ENCODE measurements around the gene RPS19BP1.
"Not testable (repeated sequence)": the region's sequence is repeated elsewhere in the genome, so short reads cannot be mapped to it uniquely, and the experiment has no call there.

The RPS19BP1 gene

DNA sequence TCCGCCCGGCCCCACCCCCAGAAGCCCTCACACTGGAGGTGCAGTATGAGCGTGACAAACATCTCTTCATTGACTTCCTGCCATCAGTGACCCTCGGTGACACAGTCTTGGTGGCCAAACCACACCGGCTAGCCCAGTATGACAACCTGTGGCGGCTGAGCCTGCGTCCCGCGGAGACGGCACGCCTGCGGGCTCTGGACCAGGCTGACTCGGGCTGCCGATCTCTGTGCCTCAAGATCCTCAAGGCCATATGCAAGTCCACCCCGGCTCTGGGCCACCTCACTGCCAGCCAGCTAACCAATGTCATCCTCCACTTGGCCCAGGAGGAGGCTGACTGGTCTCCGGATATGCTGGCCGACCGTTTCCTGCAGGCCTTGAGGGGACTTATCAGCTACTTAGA, 18.8 kb downstream of the RPS19BP1 start:
- DNase-seq (ENCODE audit: low spot score) = no peak

DNA sequence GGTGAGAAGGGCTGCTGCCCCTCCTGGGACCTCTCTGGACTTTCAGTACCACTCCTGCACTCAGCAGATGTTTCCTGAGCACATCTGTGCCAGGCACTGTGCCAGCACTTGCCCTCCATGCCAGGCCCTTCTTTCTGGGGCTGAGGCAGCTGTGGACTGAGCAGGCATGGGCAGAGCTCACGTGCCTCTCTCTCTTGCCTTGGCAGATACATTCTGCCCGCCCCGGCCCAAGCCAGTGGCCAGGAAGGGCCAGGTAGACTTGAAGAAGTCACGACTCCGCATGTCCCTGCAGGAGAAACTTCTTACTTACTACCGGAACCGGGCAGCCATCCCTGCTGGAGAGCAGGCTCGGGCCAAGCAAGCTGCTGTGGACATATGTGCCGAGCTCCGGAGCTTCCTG, 20.5 kb downstream of the RPS19BP1 start:
- DNase-seq (ENCODE audit: low spot score) = no peak

DNA sequence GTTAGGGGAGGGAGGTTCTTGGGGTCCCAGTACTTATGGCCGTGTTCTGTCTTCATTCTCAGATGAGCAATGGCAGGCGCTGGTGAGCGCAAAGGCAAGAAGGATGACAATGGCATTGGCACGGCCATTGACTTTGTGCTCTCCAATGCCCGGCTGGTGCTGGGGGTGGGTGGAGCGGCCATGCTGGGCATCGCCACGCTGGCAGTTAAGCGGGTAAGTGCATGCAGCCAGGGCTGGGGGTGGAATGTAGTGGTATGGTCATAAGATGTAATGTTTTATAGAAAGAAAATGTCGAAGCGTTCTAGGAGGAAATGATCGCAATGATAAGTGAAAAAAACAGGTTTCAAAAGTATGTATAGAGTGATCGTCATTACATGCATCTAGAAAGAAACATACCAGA, 21.3 kb downstream of the RPS19BP1 start:
- no peak for DNase-seq (ENCODE audit: low spot score)

DNA sequence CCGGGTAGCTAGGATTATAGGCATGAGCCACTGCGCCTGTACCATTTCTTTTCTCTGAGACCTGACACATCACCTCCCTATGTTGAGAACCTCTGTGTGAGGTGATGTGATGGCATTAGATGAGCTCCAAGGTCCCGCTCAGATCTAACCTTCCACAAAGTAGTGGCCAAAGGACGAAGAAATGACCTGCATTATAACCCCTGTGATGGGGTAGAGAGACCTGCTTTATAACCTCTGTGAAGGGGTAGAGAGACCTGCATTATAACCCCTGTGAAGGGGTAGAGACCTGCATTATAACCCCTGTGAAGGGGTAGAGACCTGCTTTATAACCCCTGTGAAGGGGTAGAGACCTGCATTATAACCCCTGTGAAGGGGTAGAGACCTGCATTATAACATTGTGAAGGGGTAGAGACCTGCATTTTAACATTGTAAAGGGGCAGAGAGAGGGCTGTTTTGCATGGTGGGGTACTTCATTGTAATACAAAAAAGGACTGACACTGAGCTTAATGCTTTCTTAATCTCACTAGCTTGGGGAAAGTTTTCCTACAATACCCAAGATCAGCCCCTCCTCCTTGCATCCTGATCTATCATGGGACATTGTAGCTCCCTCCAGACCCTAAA, 21.9 kb downstream of the RPS19BP1 start:
- DNase-seq (ENCODE audit: low spot score) = no peak

DNA sequence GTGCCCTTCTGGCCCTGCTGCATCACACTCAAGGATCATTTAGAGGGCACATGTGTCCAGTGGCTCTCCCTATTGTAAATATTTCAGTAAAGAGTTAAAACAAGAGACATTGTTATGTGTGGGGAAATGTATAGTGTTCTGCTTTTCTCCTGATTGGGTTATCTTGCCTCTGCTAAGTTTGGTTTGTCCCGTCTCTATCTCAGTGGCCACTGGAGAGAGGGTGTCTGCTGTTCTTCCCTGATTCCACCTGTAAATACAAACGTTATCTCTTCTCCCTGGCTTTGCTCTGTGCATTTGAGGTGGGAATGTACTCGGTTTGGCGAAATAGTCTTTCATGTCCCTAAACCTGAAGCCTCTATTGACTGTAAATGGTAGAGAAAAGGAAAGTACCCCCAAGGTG, 24.2 kb downstream of the RPS19BP1 start:
- no peak for DNase-seq (ENCODE audit: low spot score)

DNA sequence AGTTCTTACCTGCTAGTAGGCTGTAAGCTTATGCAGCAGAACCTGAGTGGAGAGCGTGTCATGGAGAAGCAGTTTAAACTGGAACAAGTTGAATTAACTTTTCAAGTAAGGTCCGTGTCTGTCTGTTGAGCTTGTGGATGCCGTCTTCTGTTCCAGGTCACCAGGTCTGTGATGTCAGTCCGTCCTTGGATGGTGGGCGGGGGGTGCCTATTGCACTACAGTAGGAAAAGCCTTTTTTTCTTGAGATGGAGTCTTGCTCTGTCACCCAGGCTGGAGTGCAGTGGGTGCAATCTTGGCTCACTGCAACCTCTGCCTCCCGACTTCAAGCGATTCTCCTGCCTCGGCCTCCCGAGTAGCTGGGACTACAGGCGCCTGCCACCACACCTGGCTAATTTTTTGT, 25.5 kb downstream of the RPS19BP1 start:
- DNase-seq (ENCODE audit: low spot score) = not testable (repeated sequence)

DNA sequence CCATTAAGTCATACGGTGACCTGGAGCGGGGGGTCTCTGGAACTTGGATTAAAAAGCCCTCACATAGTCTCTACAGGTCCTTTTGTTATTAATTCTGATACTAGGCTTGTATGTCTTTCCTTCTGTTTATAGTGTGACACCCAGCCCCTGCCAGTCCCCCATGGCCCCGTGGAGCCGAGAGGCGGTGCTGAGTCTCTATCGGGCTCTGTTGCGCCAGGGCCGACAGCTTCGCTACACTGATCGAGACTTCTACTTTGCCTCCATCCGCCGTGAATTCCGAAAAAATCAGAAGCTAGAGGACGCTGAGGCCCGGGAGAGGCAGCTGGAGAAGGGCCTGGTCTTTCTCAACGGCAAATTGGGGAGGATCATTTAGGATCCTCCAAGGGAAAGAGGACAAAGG, 28.5 kb downstream of the RPS19BP1 start:
- no peak for DNase-seq (ENCODE audit: low spot score)

DNA sequence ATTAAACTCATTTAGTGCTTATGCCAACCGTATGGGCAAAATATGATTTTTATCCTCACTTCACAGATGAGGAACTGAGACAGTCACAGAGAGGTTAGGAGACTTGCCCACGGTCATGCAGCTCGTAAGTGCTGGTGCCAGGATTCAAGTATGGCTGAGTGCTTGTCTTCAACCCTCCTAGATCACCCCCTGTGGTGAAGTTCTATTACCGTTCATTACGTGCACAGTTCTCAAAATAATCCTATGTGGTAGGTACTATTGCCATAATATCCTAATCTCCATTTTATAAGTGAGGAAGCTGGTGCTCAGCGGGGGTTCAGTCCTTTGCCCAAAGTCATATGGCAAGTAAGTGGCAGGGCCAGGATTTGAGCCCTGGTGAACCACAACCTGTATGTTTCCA, 28.9 kb downstream of the RPS19BP1 start:
- DNase-seq (ENCODE audit: low spot score) = peak; percentile 59

DNA sequence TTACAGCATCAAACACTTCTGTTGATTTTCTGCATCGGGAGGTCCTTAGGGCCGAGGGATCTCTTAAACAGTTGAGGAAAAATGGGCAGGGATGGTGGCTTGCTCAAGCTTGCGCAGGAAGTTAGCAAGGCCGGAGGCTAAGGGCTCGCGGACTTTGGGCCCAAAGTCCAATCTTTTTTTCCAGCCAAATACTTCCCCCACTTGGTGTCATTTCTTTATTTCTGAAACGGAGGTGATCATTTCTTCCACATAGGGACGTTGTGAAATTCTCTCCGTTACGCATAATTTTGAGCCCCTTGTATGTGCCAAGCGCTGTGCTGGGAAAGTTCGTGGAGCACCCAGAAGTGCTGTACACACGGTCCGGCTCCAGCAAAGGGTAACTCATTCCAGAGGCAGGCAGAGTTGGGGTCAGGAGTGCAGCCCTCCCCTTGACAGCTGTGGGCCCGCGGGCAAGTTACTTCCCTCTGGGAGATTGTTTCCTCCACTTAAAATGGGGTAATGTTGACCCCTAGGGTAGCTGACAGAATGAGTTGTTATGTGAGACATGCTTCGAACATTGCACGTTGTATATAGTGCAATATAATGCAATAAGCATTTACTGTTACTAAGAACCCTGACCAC, 29.6 kb downstream of the RPS19BP1 start:
- DNase-seq (ENCODE audit: low spot score) = peak; percentile 34

DNA sequence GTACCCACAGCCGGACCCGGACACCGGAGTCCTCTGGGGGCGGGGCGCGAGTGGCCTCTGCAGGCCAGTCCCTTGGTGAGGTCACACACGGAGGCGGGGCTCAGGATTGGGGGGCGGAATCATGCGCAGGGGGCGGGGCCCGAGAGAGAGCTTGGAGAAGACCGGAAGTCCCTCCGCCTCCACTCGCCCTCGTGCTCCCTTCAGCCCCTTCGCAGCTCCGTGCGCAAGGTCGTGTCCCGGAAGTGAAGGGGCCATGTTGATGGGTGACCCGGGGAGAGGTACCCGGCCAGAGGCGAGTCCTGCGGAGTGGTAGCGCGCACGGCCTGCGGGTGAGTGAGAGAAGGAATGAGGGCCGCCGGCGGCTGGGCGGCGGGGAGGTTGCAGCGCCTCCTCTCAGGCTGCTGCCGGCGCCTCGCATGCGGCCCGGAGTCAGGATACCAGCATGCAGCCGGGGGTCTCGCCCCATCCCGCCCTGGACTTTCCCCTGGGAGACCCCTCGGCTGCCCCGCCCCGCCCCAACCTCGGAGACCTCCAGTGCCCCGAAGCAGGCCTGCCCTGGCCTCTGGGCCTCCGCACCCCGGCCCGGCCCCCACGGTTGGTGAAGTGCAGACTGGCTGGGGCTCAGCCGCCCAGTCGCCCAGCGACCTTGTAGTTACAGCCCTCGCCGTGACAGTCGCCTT, 30.3 kb downstream of the RPS19BP1 start, which contains the start of gene MIEF1:
Gene MIEF1 (plus strand): TSS at position 182 of the 680 bp plus-strand sequence. CDS start 9,005 bp downstream, outside the sequence.
- peak; percentile 97 for DNase-seq (ENCODE audit: low spot score)

DNA sequence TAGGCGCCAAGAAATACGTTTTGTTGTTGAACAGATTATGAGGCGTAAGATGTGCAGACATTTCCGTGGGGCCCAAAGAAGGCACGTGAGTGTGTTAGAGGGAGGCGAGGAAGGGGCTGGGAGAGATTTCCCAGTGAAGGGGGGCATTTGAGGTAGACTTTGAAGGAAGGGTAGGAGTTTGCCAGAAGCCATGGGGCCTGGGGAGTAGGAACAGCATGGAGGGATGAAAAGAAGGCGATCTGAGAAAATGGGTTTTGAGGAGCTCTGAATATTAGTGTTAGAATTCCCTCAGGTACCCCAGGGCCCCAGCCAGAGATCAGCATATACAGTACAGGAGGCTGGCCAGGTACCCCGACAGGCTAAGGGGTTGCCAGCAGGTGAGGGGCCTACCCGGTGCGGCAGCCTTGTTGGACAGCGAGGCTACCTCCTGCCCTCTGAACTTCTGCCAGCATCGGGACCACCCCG, 30.9 kb downstream of the RPS19BP1 start:
- no peak for DNase-seq (ENCODE audit: low spot score)

DNA sequence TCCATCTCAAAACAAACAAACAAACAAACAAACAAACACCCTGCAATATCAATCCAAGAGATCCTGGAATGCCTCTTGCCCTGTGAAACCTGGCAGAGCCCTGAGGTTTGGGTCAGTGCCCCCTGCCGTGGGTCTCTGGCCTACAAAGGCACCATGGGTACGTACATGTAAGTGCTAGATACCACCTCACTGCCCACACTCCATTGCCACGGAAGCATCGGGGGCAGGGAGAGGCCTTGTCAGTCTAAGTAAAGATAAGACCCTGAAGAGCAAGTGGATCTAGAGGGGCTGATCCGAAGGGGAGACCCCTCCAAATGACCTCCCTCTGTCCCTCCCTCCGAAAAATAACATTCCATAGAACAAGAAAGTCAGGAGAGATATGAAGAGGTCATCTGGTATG, 32.4 kb downstream of the RPS19BP1 start:
- no peak for DNase-seq (ENCODE audit: low spot score)

DNA sequence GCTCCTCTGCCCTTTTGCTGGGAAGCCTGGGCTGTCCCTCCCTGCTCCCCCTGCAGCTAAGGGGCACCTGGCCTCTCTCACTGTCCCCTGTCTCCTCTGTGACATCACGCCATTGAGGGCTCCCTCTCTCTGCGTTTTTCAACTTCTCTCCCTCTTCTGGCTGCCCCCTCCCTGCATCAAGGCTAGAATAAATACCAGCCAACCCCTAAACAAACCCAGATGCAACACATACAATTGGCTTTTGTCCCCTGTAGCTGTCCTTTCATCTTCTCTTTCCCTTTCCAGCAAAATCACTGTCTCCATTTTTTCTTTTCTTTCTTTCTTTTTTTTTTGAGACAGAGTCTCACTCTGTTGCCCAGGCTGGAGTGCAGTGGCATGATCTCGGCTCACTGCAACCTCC, 33.7 kb downstream of the RPS19BP1 start:
- no peak for DNase-seq (ENCODE audit: low spot score)

DNA sequence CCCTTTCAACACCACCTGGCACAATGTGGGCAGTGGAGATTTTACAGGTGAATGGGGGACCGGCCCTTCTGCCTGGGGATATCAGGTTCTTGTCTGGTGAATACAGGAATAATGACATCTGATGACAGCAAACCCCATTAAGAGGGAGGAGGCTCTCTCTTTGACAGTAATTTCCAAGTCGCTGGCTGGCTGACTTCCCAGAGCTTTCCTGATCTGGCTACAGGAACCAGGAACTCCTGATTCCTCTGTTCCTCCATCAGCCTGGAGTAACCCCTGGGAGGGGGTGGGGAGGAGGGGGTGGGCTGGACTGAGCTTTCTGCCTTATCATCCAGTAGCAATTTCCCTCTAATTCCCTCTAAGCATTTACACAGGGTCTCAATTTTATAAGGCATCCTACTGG, 34.2 kb downstream of the RPS19BP1 start:
- DNase-seq (ENCODE audit: low spot score) = no peak

DNA sequence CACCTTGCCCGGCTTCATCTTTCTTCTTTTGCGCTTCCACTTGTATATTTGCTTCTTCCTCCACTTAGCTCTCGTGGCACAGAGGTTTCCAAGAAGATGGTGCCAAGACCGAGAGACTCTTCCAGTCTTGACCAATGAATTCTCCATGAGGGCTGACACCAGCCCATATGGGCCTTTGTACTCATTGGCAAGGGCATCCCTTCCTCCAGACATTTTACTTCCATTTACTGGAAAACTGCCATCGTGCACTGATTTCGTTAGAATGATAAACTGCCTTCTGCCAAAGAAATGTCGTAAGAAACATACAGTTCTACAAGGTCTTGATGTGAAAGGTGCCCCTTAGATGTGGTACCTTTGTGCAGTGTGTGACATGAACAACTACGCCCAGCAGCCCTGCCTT, 35.1 kb downstream of the RPS19BP1 start:
- DNase-seq (ENCODE audit: low spot score) = no peak

DNA sequence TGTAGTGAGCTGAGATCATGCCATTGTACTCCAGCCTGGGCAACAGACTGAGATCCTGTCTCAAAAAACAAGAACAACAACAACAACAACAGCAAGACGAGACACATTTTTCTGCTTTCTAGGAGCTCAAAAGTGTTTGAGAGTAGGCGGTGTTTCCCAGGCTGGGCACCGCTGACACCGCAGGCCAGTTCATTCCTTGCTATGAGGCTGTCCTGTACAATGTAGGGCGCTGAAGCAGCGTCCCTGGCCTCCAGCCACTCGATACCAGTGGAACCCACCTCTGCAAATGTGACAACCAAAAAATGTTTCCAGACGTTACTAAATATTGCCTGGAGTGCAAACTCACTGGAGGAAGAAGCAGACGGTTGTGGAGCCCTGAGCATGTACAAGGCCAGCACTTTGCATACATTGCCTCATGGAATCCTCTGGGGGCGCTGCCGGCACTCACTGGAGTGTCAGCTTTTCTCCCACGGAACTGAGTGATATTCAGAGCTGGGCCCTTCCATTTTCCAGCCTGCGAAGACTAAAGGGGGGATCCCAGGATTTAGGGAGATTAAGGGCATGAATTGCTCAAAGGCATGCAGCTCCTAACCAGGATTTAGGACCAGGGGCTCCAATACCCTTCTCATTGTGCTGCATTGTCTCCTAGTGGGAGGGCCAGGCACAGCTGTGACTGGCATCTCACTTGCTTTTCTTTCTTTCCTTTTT, 36.3 kb downstream of the RPS19BP1 start:
- DNase-seq (ENCODE audit: low spot score) = peak; percentile 83

DNA sequence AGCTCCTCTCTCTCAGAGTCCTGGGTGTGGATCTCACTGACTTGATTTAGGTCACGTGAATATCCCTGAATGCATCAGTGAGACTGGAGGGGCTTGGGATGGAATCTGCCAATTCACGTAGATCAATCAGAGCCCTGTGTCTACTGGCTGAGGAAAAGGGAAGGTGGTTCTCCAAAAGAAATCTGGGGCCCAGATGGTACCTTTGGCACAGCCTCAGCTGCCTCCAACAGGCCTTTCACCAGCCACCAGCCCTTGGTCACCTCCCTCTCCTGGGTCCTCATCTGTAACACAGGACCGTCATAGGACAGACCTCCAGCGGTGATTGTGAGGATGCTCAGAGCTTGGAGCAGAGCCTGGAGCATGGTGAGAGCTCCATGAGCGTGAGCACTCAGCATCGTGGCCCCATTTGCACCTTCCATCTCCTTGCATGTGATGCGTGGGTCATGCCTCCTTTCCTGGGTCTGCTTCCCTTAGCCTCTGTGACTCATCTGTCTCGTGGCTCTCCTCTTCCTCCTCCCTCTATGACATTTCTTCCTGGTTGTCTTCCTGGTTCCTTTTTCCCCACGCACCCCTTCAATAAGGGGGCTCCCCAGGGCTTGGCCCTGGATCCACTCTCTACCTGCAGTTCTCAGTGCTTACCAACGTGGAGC, 38.0 kb downstream of the RPS19BP1 start:
- no peak for DNase-seq (ENCODE audit: low spot score)

DNA sequence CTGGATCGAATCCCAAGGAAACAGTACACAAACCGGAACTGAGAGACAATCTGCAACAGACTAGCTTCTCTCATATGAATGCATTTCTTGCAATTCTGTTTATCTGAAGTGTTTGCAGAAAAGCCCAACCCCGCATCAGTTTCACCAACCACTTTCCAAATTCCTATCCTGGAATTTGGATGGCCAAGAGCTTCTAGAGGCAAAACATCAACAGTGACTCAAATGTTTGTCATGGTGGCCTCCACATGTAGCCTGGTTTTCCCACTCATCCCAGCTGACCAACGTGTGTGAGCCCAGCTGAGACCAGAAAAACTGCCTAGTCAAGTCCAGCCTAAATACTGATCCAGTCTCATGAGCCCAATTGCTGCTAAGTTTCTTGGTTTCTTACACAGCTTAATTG, 38.8 kb downstream of the RPS19BP1 start:
- DNase-seq (ENCODE audit: low spot score) = no peak

DNA sequence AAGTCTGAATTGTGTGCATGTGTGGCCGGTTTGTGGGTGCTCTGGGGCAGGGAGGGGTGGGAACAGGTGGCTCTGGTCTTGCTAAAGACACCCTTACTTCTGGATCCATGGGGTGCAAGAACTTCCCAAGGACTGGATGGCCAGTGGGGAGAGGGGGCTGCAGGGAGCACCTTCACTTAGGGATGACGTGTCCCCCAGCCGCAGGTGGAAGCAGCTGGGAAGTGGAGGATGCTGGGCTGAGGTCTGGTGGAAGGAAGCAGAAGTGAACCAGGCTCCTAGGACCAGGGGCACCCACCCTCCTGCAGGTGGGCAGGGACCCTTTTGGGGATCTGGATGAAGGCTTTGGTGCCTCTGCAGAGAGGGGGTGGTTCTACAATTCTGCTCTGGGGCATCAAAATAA, 40.4 kb downstream of the RPS19BP1 start:
- DNase-seq (ENCODE audit: low spot score) = no peak

DNA sequence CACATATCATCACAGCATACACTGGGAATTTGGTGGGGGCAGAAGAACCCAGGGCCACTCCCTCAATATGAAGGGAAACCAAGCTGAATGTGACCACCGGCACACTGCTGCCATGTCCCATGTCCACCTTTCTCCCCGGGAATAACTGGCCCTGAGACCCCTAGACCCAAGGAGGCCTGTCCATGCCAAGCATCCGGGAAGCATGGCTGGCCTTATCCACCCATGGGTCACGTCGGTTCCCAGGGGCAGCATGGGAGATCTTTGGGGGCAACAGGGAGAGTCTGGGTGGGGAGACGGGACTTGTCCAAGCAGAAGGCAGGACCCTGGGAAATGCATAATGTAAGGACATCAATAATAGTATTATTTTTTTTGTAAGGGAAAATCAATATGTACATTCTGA, 40.9 kb downstream of the RPS19BP1 start:
- no peak for DNase-seq (ENCODE audit: low spot score)

DNA sequence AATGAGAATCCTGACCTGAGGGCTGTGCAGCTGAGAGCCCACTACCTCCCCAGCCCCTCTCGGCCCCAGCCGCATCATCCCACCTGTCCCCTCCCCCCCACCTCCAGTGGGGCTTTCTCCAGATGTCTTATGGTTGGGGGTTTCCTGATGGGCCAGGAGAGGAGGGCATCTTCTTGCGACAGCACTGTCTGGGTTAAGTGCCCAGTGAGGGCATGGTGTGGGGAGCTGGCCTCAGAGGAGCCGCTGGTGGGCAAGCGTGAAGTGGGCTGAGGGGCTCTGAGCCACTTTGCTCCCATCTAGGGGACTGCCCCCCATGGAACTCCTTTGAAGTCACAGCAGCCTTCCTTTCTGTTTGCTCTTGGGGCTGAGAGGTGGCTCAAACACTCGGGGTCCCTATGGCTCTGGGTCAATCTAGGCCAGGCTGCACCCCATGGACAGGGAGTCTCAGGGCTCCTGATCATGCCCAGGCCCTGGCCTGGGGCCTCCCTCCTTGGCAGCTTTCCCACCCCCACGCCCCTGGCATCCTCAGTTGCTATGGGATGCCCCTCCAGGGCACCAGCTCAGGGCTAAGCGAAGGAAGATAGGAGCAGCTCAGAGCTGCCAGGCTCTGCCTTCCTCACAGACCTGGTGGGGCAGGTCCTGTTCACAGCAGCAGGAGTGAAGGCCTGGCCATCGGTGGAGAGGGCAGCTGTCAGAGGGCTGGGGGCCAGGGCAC, 41.4 kb downstream of the RPS19BP1 start:
- no peak for DNase-seq (ENCODE audit: low spot score)

Data from NAMALWA (cell line).